Adrenal gland (tissue), 12 donors: Measurements from ENCODE around the gene PDE8A. TPM values are rescaled to one million over a fixed set of nuclear protein-coding genes. Genes with fewer than 3 reads are reported as not detected.

ENCODE experiments used
- DNase-seq, 7 donors: peaks; one replicate each; pipeline ENCODE4 v3.0.0-alpha.2; 2019 to 2020
- H3K27ac ChIP-seq, 5 donors: fragments of 200-600 bp; sonication (generic) in 4 of 5; 1 replicate in 3 of 5; 2 replicates in 2 of 5; pipeline versions ENCODE4 v1.5.1 to v1.8.0; 2016 to 2020; ENCODE audit warnings: mild to moderate bottlenecking in 1 of 5
- H3K27me3 ChIP-seq: fragments of 200-600 bp; 2 replicates; pipeline ENCODE4 v1.8.0; 2021
- H3K36me3 ChIP-seq, 2 donors: fragments of 200-600 bp; replicated peaks in 1 of 2; 1 replicate in 1 of 2; 2 replicates in 1 of 2; pipeline versions ENCODE4 v1.5.1 to v1.8.0; 2018 to 2022
- H3K4me1 ChIP-seq, 2 donors: fragments of 200-600 bp; replicated peaks in 1 of 2; 1 replicate in 1 of 2; 2 replicates in 1 of 2; pipeline versions ENCODE4 v1.5.1 to v1.8.0; 2018 to 2021
- H3K4me3 ChIP-seq, 4 donors: fragments of 200-600 bp; sonication (generic) in 3 of 4; one replicate each; pipeline ENCODE4 v1.5.1; 2016 to 2018
- H3K9me3 ChIP-seq, 3 donors: fragments of 200-600 bp; sonication (generic) in 1 of 3; replicated peaks in 1 of 3; 1 replicate in 2 of 3; 2 replicates in 1 of 3; pipeline versions ENCODE4 v1.5.1 to v1.8.0; 2016 to 2021
- POLR2A ChIP-seq, 2 donors: fragments of 450-650 bp; IDR thresholded peaks; one replicate each; pipeline ENCODE4 v1.6.1; 2017; ENCODE audit warnings: antibody characterized with exemption in 2 of 2, mild to moderate bottlenecking in 2 of 2, moderate library complexity in 1 of 2
- WGBS, 4 donors: extraction: QIAGEN DNeasy Blood & Tissue Kit in 2 of 4; methylation state at CpG; one replicate each; pipeline versions ENCODE4 v1.1.5 to v1.1.7; 2013 to 2017; 5-methylcytosine and 5-hydroxymethylcytosine counted together
- intact Hi-C, 2 donors: fragments of 100-400 bp; cut with DNase I; formaldehyde crosslinking; loops; one replicate each; pipeline versions ENCODE4 v1.14.1 to v1.15.0; 2022 to 2023
- polyA plus RNA-seq, 3 donors: library from polyadenylated mRNA; stranded (reverse); fragments of 200-250 nt in 2 of 3; fragments of 350-450 nt in 1 of 3; fragmentation: Illumina TruSeq in 1 of 3; extraction: RNeasy Lipid Tissue Mini Kit (QIAGEN cat#74804) in 1 of 3; gene quantifications; one replicate each; pipeline ENCODE4 v1.2.3, GENCODE V29; 2013 to 2014
- total RNA-seq, 9 donors: library from RNA; depleted of rRNA in 4 of 9; stranded (reverse); fragments of >200 nt in 4 of 9; fragments of 120-200 nt in 1 of 9; fragmentation: NEBNext Ultra II Directional in 1 of 9; extraction: Animal tissue kit (Norgen Biotek cat#: 25700) in 1 of 9; gene quantifications; one replicate each; pipeline versions ENCODE4 v1.1.0 to v1.2.4, GENCODE V29; 2013 to 2023
- TF ChIP-seq, protein P1 (sequence below), 6 experiments: fragments of 450-650 bp in 4 of 6; fragments of 200-600 bp in 2 of 6; sonication (generic) in 1 of 6; IDR thresholded peaks; 1 replicate in 5 of 6; 2 replicates in 1 of 6; pipeline versions ENCODE4 v1.5.1 to v1.8.0; 2016 to 2021; ENCODE audit warnings: antibody characterized with exemption in 6 of 6, mild to moderate bottlenecking in 2 of 6, moderate library complexity in 1 of 6
- donor health status: healthy with polysubstance abuse.
- donor health status: Bipolar disorder and iron deficiency.
- donor health status: DM: yes; HTN: yes; CAD: no.
- donor health status: DM: no; HTN: no; CAD: no.
- donor health status: DM: no; HTN: no; CAD: no.
- donor health status: DM: yes; HTN: yes; CAD: no.

PDE8A gene
- total and polyA plus RNA-seq, 12 donors: 47.3 to 123 (median 66.4) TPM

DNA sequence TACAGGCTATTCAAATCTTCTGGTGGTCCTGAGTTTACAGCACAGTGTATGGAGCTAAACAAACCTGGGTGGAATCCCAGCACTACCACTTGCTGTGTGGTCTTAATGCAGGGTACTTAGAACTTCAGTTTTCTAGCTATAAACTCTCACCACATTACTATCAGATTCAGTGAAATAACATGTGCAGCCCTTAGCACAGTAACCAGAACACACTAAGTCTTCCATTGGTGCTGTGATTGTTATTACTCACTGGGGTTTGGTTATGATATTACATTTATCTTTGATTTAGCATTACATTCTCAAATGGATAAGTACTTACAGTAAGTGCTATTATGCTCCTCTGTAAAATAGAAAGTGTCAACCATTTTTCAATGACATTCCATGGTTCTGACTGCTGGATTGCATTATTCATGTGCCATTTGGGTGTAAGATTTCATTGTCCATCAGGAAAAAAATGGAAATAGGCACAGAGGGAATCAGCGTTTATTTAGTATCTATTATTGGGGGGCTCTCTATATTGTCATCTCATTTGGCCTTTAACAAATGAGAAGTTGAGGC lies 81.9 kb downstream of the PDE8A start:
- intact Hi-C loops: no loop called here
- 88 to 98% (median 95%) methylated on average over 1 of the region's 1 CpG for WGBS, 4 donors
- TF ChIP-seq POLR2A (IDR thresholded peaks at IDR 0.05): no peak
- TF ChIP-seq, protein P1, sequence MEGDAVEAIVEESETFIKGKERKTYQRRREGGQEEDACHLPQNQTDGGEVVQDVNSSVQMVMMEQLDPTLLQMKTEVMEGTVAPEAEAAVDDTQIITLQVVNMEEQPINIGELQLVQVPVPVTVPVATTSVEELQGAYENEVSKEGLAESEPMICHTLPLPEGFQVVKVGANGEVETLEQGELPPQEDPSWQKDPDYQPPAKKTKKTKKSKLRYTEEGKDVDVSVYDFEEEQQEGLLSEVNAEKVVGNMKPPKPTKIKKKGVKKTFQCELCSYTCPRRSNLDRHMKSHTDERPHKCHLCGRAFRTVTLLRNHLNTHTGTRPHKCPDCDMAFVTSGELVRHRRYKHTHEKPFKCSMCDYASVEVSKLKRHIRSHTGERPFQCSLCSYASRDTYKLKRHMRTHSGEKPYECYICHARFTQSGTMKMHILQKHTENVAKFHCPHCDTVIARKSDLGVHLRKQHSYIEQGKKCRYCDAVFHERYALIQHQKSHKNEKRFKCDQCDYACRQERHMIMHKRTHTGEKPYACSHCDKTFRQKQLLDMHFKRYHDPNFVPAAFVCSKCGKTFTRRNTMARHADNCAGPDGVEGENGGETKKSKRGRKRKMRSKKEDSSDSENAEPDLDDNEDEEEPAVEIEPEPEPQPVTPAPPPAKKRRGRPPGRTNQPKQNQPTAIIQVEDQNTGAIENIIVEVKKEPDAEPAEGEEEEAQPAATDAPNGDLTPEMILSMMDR (IDR thresholded peaks at IDR 0.05): no peak

DNA sequence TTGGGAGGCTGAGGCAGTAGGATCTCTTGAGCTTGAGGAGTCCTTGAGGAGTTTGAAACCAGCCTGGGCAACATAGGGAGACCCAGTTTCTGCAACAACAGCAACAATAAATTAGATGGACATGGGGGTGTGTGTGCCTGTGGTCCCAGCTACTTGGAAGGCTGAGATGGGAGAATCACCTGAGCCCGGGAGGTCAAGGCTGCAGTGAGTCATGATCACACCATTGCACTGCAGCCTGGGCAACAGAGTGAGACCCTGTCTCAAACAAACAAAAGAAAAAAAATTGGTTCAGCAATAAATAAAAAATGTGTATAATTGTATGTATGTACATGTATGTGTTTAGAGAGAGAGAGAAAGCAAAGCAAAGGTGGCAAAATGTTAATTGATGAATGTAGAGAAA lies 83.1 kb downstream of the PDE8A start:
- 55 to 67% (median 61%) methylated on average over 1 of the region's 1 CpG for WGBS, 4 donors
- no peaks in the 10 kb centered on the region for H3K4me1 ChIP-seq
- no peak overlapping the region for H3K27ac ChIP-seq
- H3K9me3 ChIP-seq: no peaks in the 10 kb centered on the region
- peak in 1 of 7 donors; percentile 10 for DNase-seq
- H3K36me3 ChIP-seq: no peaks in the 10 kb centered on the region
- intact Hi-C loops: no loop called here
- H3K27me3 ChIP-seq: no peaks in the 10 kb centered on the region
- TF ChIP-seq POLR2A (IDR thresholded peaks at IDR 0.05): no peak
- TF ChIP-seq, protein P1 (IDR thresholded peaks at IDR 0.05): no peak
- H3K4me3 ChIP-seq: no peak overlapping the region

More for the DNA sequence above, 81.9 kb downstream of the PDE8A start:
- Histone ChIP-seq H3K4me1 (no peaks in the 10 kb centered on the region), H3K27me3 (no peaks in the 10 kb centered on the region), H3K36me3 (no peaks in the 10 kb centered on the region), H3K27ac (no peak overlapping the region), H3K9me3 (no peaks in the 10 kb centered on the region), H3K4me3 (no peak overlapping the region)
- DNase-seq: no peak

DNA sequence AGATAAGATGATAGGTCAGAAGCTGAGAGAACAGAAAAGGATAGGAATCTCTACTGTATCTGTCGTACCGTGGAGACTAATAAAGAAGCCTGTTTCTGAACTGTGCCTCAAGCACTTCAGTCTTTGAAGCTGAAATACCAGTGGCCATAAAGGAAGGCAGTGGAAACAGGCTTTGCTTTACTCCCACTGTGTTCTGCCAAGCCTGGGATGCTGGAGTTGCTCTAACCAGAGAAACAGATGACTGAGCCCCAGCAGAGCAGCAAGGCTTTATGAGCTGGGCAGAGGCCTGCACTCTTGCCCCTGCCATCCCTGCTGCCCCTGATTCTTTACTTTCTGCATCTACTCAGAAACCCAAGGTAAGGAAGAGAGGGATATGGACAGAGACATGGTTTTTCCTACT lies 89.4 kb downstream of the PDE8A start:
- no peak overlapping the region for H3K27ac ChIP-seq
- H3K27me3 ChIP-seq: no peaks in the 10 kb centered on the region
- TF ChIP-seq, protein P1 (IDR thresholded peaks at IDR 0.05): no peak
- no peak for TF ChIP-seq POLR2A (IDR thresholded peaks at IDR 0.05)
- intact Hi-C loops: no loop called here
- DNase-seq: no peak
- no peaks in the 10 kb centered on the region for H3K9me3 ChIP-seq
- H3K4me1 ChIP-seq: no peaks in the 10 kb centered on the region
- no peak overlapping the region for H3K4me3 ChIP-seq
- WGBS, 4 donors: 83 to 88% (median 85%) methylated on average over 2 of the region's 2 CpGs
- H3K36me3 ChIP-seq: no peaks in the 10 kb centered on the region

DNA sequence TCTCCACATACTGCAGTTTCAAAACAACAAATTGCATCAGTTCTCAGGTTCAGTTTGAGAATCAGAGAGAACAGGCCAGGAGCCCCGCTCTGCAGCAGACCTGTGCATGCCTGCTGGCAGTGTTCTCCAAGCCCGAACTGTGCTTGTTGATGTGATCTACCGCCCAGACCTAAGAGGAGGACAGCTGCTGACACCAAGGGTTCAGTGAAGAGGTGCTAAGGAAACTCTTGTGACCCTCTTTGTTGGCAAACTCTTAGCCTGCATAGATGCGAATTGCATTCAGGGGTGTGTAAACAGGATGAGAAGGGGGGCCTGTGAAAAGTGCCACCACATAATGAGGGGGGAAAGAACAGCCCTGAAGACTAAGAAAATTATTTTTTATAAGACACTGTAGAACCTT lies 89.8 kb downstream of the PDE8A start:
- H3K4me1 ChIP-seq: no peaks in the 10 kb centered on the region
- TF ChIP-seq, protein P1 (IDR thresholded peaks at IDR 0.05): no peak
- TF ChIP-seq POLR2A (IDR thresholded peaks at IDR 0.05): no peak
- no peak for DNase-seq
- H3K36me3 ChIP-seq: no peaks in the 10 kb centered on the region
- H3K27me3 ChIP-seq: no peaks in the 10 kb centered on the region
- intact Hi-C loops: no loop called here
- H3K27ac ChIP-seq: no peak overlapping the region
- no peak overlapping the region for H3K4me3 ChIP-seq
- H3K9me3 ChIP-seq: no peaks in the 10 kb centered on the region
- WGBS, 4 donors: 76 to 95% (median 90%) methylated on average over 4 of the region's 4 CpGs
